Measurements from ENCODE around the gene CAMTA1. TPM values are rescaled to one million over a fixed set of nuclear protein-coding genes. Genes with fewer than 3 reads are reported as not detected.

The CAMTA1 gene
- total RNA-seq, 2 experiments from 2014 or later = 43.9 to 73.3 TPM

- Histone ChIP-seq H2AFZ (ENCODE audit: low read length) (no peak overlapping the region), H3K9me3 (ENCODE audit: low read length) (no peaks in the 10 kb centered on the region), H4K20me1 (ENCODE audit: insufficient read depth, low read length) (no peaks in the 10 kb centered on the region), H3K4me2 (ENCODE audit: low read length) (no peak overlapping the region), H3K27ac (ENCODE audit: low read depth, low read length, poor library complexity, severe bottlenecking) (no peak overlapping the region), H3K36me3 (ENCODE audit: insufficient read depth, low read length) (no peaks in the 10 kb centered on the region), H3K9me2 (ENCODE audit: insufficient read depth, low read length) (no peaks in the 10 kb centered on the region), H3K4me3 (ENCODE audit: low read depth, low read length, poor library complexity, severe bottlenecking) (no peak overlapping the region), H3K4me1 (ENCODE audit: insufficient read depth, low read length, poor library complexity, severe bottlenecking) (no peaks in the 10 kb centered on the region), H3K79me2 (ENCODE audit: insufficient read depth, low read depth, low read length) (no peaks in the 10 kb centered on the region)
- intact Hi-C loops (cut with micrococcal nuclease; ENCODE audit: unreplicated experiment) = no loop called here
- DNase-seq (ENCODE audit: low spot score) = no peak
- POLR2A ChIA-PET = no interaction called here
- TF ChIP-seq EZH2phosphoT487 (IDR thresholded peaks at IDR 0.05; ENCODE audit: borderline replicate concordance, low read depth, low read length) (no peak), CTCF (conservative IDR thresholded peaks at IDR 0.05; ENCODE audit: low read length) (no peak)
- BruUV-seq (replicated peaks) = no TSS peak
- CTCF ChIA-PET (ENCODE audit: unreplicated experiment) = no interaction called here
Observed at GRCh38 chr1:7761103-7761502, 975.8 kb downstream of the CAMTA1 start.

GRCh38 chr1:7767176-7767575 is 981.9 kb downstream of the CAMTA1 start:
- Histone ChIP-seq H3K36me3 (ENCODE audit: insufficient read depth, low read length) (no peaks in the 10 kb centered on the region), H3K79me2 (ENCODE audit: insufficient read depth, low read depth, low read length) (peaks cover 7% of the 10 kb centered on the region; the same call in 1 of the 2 replicates), H3K4me3 (ENCODE audit: low read depth, low read length, poor library complexity, severe bottlenecking) (no peak overlapping the region), H2AFZ (ENCODE audit: low read length) (peak overlapping the region; percentile 31; the same call in 1 of the 2 replicates), H3K4me1 (ENCODE audit: insufficient read depth, low read length, poor library complexity, severe bottlenecking) (peaks cover 4% of the 10 kb centered on the region), H3K9me2 (ENCODE audit: insufficient read depth, low read length) (no peaks in the 10 kb centered on the region), H4K20me1 (ENCODE audit: insufficient read depth, low read length) (no peaks in the 10 kb centered on the region), H3K4me2 (ENCODE audit: low read length) (no peak overlapping the region), H3K9me3 (ENCODE audit: low read length) (no peaks in the 10 kb centered on the region), H3K27ac (ENCODE audit: low read depth, low read length, poor library complexity, severe bottlenecking) (no peak overlapping the region)
- TF ChIP-seq EZH2phosphoT487 (IDR thresholded peaks at IDR 0.05; ENCODE audit: borderline replicate concordance, low read depth, low read length) = no peak
- no peak for TF ChIP-seq CTCF (conservative IDR thresholded peaks at IDR 0.05; ENCODE audit: low read length)
- no TSS peak for BruUV-seq (replicated peaks)
- ChIA-PET POLR2A (no interaction called here), CTCF (ENCODE audit: unreplicated experiment) (no interaction called here)
- intact Hi-C loops (cut with micrococcal nuclease; ENCODE audit: unreplicated experiment) = no loop called here
- DNase-seq (ENCODE audit: low spot score) = no peak

GRCh38 chr1:7768583-7768982 is 983.3 kb downstream of the CAMTA1 start:
- Histone ChIP-seq H3K27ac (ENCODE audit: low read depth, low read length, poor library complexity, severe bottlenecking) (no peak overlapping the region), H3K4me3 (ENCODE audit: low read depth, low read length, poor library complexity, severe bottlenecking) (no peak overlapping the region), H3K4me1 (ENCODE audit: insufficient read depth, low read length, poor library complexity, severe bottlenecking) (peaks cover 7% of the 10 kb centered on the region), H2AFZ (ENCODE audit: low read length) (0 out of 2 replicates have a peak overlapping the region, but pooled peaks have one; percentile 4), H3K9me2 (ENCODE audit: insufficient read depth, low read length) (no peaks in the 10 kb centered on the region), H4K20me1 (ENCODE audit: insufficient read depth, low read length) (no peaks in the 10 kb centered on the region), H3K9me3 (ENCODE audit: low read length) (no peaks in the 10 kb centered on the region), H3K36me3 (ENCODE audit: insufficient read depth, low read length) (peaks cover 8% of the 10 kb centered on the region; the same call in 1 of the 2 replicates), H3K4me2 (ENCODE audit: low read length) (no peak overlapping the region), H3K79me2 (ENCODE audit: insufficient read depth, low read depth, low read length) (peaks cover 9% of the 10 kb centered on the region; the same call in 1 of the 2 replicates)
- ChIA-PET CTCF (ENCODE audit: unreplicated experiment) (no interaction called here), POLR2A (interaction anchor here (0.6 to 1.0 kb wide), 3 partner anchors 19 to 991 kb away, joined by 3 to 5 read pairs (median 4); no protein-coding TSS in a partner anchor)
- no TSS peak for BruUV-seq (replicated peaks)
- no peak for DNase-seq (ENCODE audit: low spot score)
- intact Hi-C loops (cut with micrococcal nuclease; ENCODE audit: unreplicated experiment) = no loop called here
- TF ChIP-seq CTCF (conservative IDR thresholded peaks at IDR 0.05; ENCODE audit: low read length) (no peak), EZH2phosphoT487 (IDR thresholded peaks at IDR 0.05; ENCODE audit: borderline replicate concordance, low read depth, low read length) (no peak)
